Measurements from ENCODE around the gene TBC1D17. TPM values are rescaled to one million over a fixed set of nuclear protein-coding genes. Genes with fewer than 3 reads are reported as not detected.

The TBC1D17 gene
- total and polyA plus RNA-seq, 10 of the 15 experiments (the other 5 are each of a cell fraction or from before 2014, with no cell fraction given) = 0.42 to 20.4 (median 11.2) TPM

DNA sequence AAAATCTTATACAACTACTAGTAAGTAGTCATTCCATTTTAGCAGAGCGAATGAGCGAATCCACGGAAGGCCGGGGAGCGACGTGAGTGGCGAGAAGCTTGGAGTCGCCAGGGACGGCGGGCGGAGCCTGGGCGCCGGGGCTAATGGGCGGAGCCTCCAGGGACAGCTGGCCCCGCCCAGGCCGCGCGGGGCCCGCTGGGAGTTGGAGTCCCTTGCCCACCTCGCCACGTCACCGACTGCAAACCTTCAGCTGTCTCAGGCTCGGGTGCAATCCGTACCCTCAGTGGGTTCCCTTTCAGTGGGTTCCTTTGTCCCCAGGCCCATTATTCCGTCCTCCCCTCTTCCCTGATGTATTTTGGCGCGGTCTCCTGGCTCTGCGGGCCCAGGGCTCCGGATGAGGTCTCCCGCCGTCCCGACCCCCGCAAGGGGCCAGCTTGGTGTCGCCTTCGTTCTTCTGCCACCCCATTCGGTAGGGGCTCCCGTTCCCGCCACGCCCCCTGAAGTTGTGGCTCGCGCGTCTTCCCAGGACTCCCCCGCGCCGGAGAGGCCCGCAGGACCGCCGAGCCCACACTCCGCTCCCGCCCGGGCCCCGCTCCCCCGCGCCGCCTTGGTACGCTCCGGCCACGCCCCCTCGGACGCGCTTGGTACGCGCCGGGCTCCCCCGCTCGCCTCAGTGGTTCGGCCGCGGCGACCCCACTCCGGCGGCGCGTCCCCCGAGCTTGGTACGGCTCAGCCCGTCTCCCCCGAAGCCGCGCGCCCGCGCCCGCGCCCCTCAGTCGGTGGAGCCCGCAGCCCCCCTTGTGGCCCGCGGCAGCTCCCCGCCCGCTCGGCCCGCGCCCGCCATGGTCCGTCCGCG is 26.8 kb upstream of the TBC1D17 start, which contains the start of gene PTOV1 (continued):
- TF ChIP-seq, protein P1, sequence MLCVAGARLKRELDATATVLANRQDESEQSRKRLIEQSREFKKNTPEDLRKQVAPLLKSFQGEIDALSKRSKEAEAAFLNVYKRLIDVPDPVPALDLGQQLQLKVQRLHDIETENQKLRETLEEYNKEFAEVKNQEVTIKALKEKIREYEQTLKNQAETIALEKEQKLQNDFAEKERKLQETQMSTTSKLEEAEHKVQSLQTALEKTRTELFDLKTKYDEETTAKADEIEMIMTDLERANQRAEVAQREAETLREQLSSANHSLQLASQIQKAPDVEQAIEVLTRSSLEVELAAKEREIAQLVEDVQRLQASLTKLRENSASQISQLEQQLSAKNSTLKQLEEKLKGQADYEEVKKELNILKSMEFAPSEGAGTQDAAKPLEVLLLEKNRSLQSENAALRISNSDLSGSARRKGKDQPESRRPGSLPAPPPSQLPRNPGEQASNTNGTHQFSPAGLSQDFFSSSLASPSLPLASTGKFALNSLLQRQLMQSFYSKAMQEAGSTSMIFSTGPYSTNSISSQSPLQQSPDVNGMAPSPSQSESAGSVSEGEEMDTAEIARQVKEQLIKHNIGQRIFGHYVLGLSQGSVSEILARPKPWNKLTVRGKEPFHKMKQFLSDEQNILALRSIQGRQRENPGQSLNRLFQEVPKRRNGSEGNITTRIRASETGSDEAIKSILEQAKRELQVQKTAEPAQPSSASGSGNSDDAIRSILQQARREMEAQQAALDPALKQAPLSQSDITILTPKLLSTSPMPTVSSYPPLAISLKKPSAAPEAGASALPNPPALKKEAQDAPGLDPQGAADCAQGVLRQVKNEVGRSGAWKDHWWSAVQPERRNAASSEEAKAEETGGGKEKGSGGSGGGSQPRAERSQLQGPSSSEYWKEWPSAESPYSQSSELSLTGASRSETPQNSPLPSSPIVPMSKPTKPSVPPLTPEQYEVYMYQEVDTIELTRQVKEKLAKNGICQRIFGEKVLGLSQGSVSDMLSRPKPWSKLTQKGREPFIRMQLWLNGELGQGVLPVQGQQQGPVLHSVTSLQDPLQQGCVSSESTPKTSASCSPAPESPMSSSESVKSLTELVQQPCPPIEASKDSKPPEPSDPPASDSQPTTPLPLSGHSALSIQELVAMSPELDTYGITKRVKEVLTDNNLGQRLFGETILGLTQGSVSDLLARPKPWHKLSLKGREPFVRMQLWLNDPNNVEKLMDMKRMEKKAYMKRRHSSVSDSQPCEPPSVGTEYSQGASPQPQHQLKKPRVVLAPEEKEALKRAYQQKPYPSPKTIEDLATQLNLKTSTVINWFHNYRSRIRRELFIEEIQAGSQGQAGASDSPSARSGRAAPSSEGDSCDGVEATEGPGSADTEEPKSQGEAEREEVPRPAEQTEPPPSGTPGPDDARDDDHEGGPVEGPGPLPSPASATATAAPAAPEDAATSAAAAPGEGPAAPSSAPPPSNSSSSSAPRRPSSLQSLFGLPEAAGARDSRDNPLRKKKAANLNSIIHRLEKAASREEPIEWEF (IDR thresholded peaks at IDR 0.05; ENCODE audit: insufficient replicate concordance, low read depth, low read length) = no peak
- TF ChIP-seq MXI1 (IDR thresholded peaks at IDR 0.05; ENCODE audit: low read depth, low read length) (peak; percentile 19; the same call in 1 of the 2 replicates), STAT3 (IDR thresholded peaks at IDR 0.05; ENCODE audit: low read depth, low read length) (no peak), NBN (IDR thresholded peaks at IDR 0.05) (peak; percentile 89), CBFB (IDR thresholded peaks at IDR 0.05; ENCODE audit: low read depth) (no peak), NR2C2 (IDR thresholded peaks at IDR 0.05; ENCODE audit: borderline replicate concordance, control insufficient read depth, insufficient read length, low read depth) (no peak), BCL11A (IDR thresholded peaks at IDR 0.05; ENCODE audit: low read depth, low read length) (no peak), SMARCA5 (IDR thresholded peaks at IDR 0.05) (peak; percentile 91), RBBP5 (conservative IDR thresholded peaks at IDR 0.05) (no peak), BRCA1 (IDR thresholded peaks at IDR 0.05; ENCODE audit: low read depth, low read length) (peak; percentile 45; the same call in 1 of the 2 replicates), KDM1A (IDR thresholded peaks at IDR 0.05; ENCODE audit: borderline replicate concordance) (no peak), ZNF24 (IDR thresholded peaks at IDR 0.05) (no peak), ASH2L (IDR thresholded peaks at IDR 0.05; ENCODE audit: borderline replicate concordance, low read depth) (0 out of 2 replicates have a peak, but pooled peaks have one; percentile 94), JUNB (IDR thresholded peaks at IDR 0.05) (no peak), JUND (IDR thresholded peaks at IDR 0.05; ENCODE audit: low read depth, low read length) (peak; percentile 98), SPI1 (IDR thresholded peaks at IDR 0.05; ENCODE audit: borderline replicate concordance, insufficient read depth, low read depth, low read length) (no peak), ZSCAN29 (IDR thresholded peaks at IDR 0.05) (no peak)
- TF ChIP-seq, protein P2, sequence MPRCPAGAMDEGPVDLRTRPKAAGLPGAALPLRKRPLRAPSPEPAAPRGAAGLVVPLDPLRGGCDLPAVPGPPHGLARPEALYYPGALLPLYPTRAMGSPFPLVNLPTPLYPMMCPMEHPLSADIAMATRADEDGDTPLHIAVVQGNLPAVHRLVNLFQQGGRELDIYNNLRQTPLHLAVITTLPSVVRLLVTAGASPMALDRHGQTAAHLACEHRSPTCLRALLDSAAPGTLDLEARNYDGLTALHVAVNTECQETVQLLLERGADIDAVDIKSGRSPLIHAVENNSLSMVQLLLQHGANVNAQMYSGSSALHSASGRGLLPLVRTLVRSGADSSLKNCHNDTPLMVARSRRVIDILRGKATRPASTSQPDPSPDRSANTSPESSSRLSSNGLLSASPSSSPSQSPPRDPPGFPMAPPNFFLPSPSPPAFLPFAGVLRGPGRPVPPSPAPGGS (IDR thresholded peaks at IDR 0.05; ENCODE audit: borderline replicate concordance, insufficient read depth, low read depth, low read length, poor library complexity, severe bottlenecking) = no peak
- TF ChIP-seq, protein P3, sequence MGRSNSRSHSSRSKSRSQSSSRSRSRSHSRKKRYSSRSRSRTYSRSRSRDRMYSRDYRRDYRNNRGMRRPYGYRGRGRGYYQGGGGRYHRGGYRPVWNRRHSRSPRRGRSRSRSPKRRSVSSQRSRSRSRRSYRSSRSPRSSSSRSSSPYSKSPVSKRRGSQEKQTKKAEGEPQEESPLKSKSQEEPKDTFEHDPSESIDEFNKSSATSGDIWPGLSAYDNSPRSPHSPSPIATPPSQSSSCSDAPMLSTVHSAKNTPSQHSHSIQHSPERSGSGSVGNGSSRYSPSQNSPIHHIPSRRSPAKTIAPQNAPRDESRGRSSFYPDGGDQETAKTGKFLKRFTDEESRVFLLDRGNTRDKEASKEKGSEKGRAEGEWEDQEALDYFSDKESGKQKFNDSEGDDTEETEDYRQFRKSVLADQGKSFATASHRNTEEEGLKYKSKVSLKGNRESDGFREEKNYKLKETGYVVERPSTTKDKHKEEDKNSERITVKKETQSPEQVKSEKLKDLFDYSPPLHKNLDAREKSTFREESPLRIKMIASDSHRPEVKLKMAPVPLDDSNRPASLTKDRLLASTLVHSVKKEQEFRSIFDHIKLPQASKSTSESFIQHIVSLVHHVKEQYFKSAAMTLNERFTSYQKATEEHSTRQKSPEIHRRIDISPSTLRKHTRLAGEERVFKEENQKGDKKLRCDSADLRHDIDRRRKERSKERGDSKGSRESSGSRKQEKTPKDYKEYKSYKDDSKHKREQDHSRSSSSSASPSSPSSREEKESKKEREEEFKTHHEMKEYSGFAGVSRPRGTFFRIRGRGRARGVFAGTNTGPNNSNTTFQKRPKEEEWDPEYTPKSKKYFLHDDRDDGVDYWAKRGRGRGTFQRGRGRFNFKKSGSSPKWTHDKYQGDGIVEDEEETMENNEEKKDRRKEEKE (IDR thresholded peaks at IDR 0.05) = peak; percentile 88
